Measurements from ENCODE around the gene RIT1. TPM values are rescaled to one million over a fixed set of nuclear protein-coding genes. Genes with fewer than 3 reads are reported as not detected.
"Not testable (repeated sequence)": the region's sequence is repeated elsewhere in the genome, so short reads cannot be mapped to it uniquely, and the experiment has no call there.

RIT1 gene
- total RNA-seq, 2 donors from 2014 or later = 26.0 to 39.2 TPM

- H3K36me3 Mint-ChIP-seq (ENCODE audit: low read depth) = peaks cover 50% of the 10 kb centered on the region
- H3K4me3 Mint-ChIP-seq = no peak overlapping the region
- H3K4me1 Mint-ChIP-seq = no peaks in the 10 kb centered on the region
- Histone ChIP-seq H3K4me1 (ENCODE audit: control insufficient read depth, insufficient read depth, low read length) (no peaks in the 10 kb centered on the region), H3K27ac (ENCODE audit: low read depth, low read length) (no peak overlapping the region), H3K9me3 (ENCODE audit: control insufficient read depth, low read length) (no peaks in the 10 kb centered on the region), H3K27me3 (ENCODE audit: control insufficient read depth, insufficient read depth, low read length, poor library complexity, severe bottlenecking) (no peaks in the 10 kb centered on the region), H3K9ac (ENCODE audit: extremely low read depth, low read length, poor library complexity, severe bottlenecking) (no peak overlapping the region), H3K4me3 (ENCODE audit: low read length) (no peak overlapping the region), H3K36me3 (ENCODE audit: control insufficient read depth, insufficient read depth, low read length) (peaks cover 54% of the 10 kb centered on the region)
- TF ChIP-seq CTCF (conservative IDR thresholded peaks at IDR 0.05) = no peak
- H3K27me3 Mint-ChIP-seq (ENCODE audit: insufficient read depth) = no peaks in the 10 kb centered on the region
- H3K9me3 Mint-ChIP-seq = no peaks in the 10 kb centered on the region
- DNase-seq = no peak
- no peak overlapping the region for H3K27ac Mint-ChIP-seq
- WGBS, 2 experiments (ENCODE audit: insufficient coverage in 1 of 2, insufficient read length in 1 of 2) = 93 to 100% methylated on average over 1 to 2 of the region's 2 CpGs
Observed at GRCh38 chr1:155898888-155899287, 12.3 kb downstream of the RIT1 start.

GRCh38 chr1:155897746-155898145 is 13.4 kb downstream of the RIT1 start:
- no peaks in the 10 kb centered on the region for H3K9me3 Mint-ChIP-seq
- H3K4me3 ChIP-seq (ENCODE audit: low read length) = no peak overlapping the region
- H3K27me3 Mint-ChIP-seq (ENCODE audit: insufficient read depth) = no peaks in the 10 kb centered on the region
- peaks cover 41% of the 10 kb centered on the region for H3K36me3 Mint-ChIP-seq (ENCODE audit: low read depth)
- no peak for DNase-seq
- no peaks in the 10 kb centered on the region for H3K27me3 ChIP-seq (ENCODE audit: control insufficient read depth, insufficient read depth, low read length, poor library complexity, severe bottlenecking)
- H3K4me3 Mint-ChIP-seq = no peak overlapping the region
- H3K9me3 ChIP-seq (ENCODE audit: control insufficient read depth, low read length) = no peaks in the 10 kb centered on the region
- H3K36me3 ChIP-seq (ENCODE audit: control insufficient read depth, insufficient read depth, low read length) = peaks cover 46% of the 10 kb centered on the region
- no peaks in the 10 kb centered on the region for H3K4me1 Mint-ChIP-seq
- TF ChIP-seq CTCF (conservative IDR thresholded peaks at IDR 0.05) = no peak
- H3K9ac ChIP-seq (ENCODE audit: extremely low read depth, low read length, poor library complexity, severe bottlenecking) = no peak overlapping the region
- 100% methylated on average over 1 of the region's 1 CpG; no CpG with 5 or more reads in 1 of the 2 experiments for WGBS, 2 experiments (ENCODE audit: insufficient coverage in 1 of 2, insufficient read length in 1 of 2)
- H3K27ac ChIP-seq (ENCODE audit: low read depth, low read length) = no peak overlapping the region
- H3K4me1 ChIP-seq (ENCODE audit: control insufficient read depth, insufficient read depth, low read length) = no peaks in the 10 kb centered on the region
- no peak overlapping the region for H3K27ac Mint-ChIP-seq

DNA sequence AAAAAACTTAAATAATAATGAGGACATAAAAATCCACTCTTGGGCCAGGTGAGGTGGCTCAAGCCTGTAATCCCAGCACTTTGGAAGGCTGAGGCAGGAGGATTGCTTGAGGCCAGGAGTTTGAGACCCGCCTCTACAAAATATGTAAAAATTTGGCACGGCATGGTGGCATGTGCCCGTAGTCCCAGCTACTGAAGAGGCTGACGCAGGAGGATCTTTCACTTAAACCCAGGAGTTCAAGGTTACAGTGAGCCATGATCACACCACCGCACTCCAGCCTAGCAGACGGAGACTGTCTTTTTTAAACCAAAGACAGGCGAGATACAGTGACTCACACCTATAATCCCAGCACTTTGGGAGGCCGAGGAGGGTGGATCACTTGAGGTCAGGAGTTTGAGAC is 14.7 kb downstream of the RIT1 start:
- not testable (repeated sequence) for H3K4me1 ChIP-seq (ENCODE audit: control insufficient read depth, insufficient read depth, low read length); H3K4me3 ChIP-seq (ENCODE audit: low read length); DNase-seq; H3K9me3 ChIP-seq (ENCODE audit: control insufficient read depth, low read length); H3K4me1 Mint-ChIP-seq; H3K27me3 ChIP-seq (ENCODE audit: control insufficient read depth, insufficient read depth, low read length, poor library complexity, severe bottlenecking); H3K9me3 Mint-ChIP-seq; H3K4me3 Mint-ChIP-seq; H3K27ac Mint-ChIP-seq; H3K27ac ChIP-seq (ENCODE audit: low read depth, low read length); H3K27me3 Mint-ChIP-seq (ENCODE audit: insufficient read depth); H3K9ac ChIP-seq (ENCODE audit: extremely low read depth, low read length, poor library complexity, severe bottlenecking)
- peaks cover 38% of the 10 kb centered on the region for H3K36me3 Mint-ChIP-seq (ENCODE audit: low read depth)
- 90 to 96% methylated on average over 5 to 8 of the region's 8 CpGs for WGBS, 2 experiments (ENCODE audit: insufficient coverage in 1 of 2, insufficient read length in 1 of 2)
- H3K36me3 ChIP-seq (ENCODE audit: control insufficient read depth, insufficient read depth, low read length) = peaks cover 39% of the 10 kb centered on the region

GRCh38 chr1:155895617-155896016 is 15.5 kb downstream of the RIT1 start:
- not testable (repeated sequence) for H3K9me3 Mint-ChIP-seq; H3K4me3 Mint-ChIP-seq; H3K4me1 ChIP-seq (ENCODE audit: control insufficient read depth, insufficient read depth, low read length); H3K27me3 Mint-ChIP-seq (ENCODE audit: insufficient read depth); H3K4me1 Mint-ChIP-seq; H3K27me3 ChIP-seq (ENCODE audit: control insufficient read depth, insufficient read depth, low read length, poor library complexity, severe bottlenecking); H3K9ac ChIP-seq (ENCODE audit: extremely low read depth, low read length, poor library complexity, severe bottlenecking); H3K27ac ChIP-seq (ENCODE audit: low read depth, low read length); H3K27ac Mint-ChIP-seq; H3K4me3 ChIP-seq (ENCODE audit: low read length); DNase-seq; H3K9me3 ChIP-seq (ENCODE audit: control insufficient read depth, low read length)
- WGBS, 2 experiments (ENCODE audit: insufficient coverage in 1 of 2, insufficient read length in 1 of 2) = 83% methylated on average over 6 of the region's 6 CpGs; no CpG with 5 or more reads in 1 of the 2 experiments
- peaks cover 30% of the 10 kb centered on the region for H3K36me3 Mint-ChIP-seq (ENCODE audit: low read depth)
- H3K36me3 ChIP-seq (ENCODE audit: control insufficient read depth, insufficient read depth, low read length) = peaks cover 33% of the 10 kb centered on the region
